PFSK-1 (cell line): ENCODE data around the gene SSTR3.

Experiments
- FOXP2 ChIP-seq: optimal IDR thresholded peaks from 2 replicates; pipeline ENCODE3; 2011; ENCODE audit warnings: borderline replicate concordance, control low read depth, inconsistent platforms; ENCODE audit not compliant: insufficient read depth; ENCODE audit errors: extremely low read length, extremely low read depth
- POLR2AphosphoS5 ChIP-seq: IDR thresholded peaks from 2 replicates; pipeline ENCODE4 v1.6.1; 2012; ENCODE audit warnings: low read depth, mild to moderate bottlenecking, control low read depth, low read length, moderate library complexity
- SIN3A ChIP-seq: IDR thresholded peaks from 2 replicates; pipeline ENCODE4 v1.6.1; 2012; ENCODE audit warnings: mild to moderate bottlenecking, low read length, moderate library complexity, borderline replicate concordance; ENCODE audit not compliant: insufficient read depth
- TAF1 ChIP-seq: IDR thresholded peaks from 2 replicates; pipeline ENCODE4 v1.6.1; 2012; ENCODE audit warnings: low read length, control low read depth, borderline replicate concordance; ENCODE audit not compliant: insufficient read depth
- TF ChIP-seq, protein P1 (sequence below), 2 experiments: IDR thresholded peaks; 2 replicates each; pipeline versions ENCODE4 v1.6.1 to v1.8.0; 2011 to 2012; ENCODE audit warnings: low read depth in 2 of 2, low read length in 2 of 2, control low read depth in 1 of 2, inconsistent platforms in 1 of 2, mild to moderate bottlenecking in 1 of 2, moderate library complexity in 1 of 2; ENCODE audit not compliant: insufficient read depth in 1 of 2

The SSTR3 gene

GRCh38 chr22:37254209-37254866 lies 42.1 kb upstream of the SSTR3 start:
- TF ChIP-seq, protein P1, sequence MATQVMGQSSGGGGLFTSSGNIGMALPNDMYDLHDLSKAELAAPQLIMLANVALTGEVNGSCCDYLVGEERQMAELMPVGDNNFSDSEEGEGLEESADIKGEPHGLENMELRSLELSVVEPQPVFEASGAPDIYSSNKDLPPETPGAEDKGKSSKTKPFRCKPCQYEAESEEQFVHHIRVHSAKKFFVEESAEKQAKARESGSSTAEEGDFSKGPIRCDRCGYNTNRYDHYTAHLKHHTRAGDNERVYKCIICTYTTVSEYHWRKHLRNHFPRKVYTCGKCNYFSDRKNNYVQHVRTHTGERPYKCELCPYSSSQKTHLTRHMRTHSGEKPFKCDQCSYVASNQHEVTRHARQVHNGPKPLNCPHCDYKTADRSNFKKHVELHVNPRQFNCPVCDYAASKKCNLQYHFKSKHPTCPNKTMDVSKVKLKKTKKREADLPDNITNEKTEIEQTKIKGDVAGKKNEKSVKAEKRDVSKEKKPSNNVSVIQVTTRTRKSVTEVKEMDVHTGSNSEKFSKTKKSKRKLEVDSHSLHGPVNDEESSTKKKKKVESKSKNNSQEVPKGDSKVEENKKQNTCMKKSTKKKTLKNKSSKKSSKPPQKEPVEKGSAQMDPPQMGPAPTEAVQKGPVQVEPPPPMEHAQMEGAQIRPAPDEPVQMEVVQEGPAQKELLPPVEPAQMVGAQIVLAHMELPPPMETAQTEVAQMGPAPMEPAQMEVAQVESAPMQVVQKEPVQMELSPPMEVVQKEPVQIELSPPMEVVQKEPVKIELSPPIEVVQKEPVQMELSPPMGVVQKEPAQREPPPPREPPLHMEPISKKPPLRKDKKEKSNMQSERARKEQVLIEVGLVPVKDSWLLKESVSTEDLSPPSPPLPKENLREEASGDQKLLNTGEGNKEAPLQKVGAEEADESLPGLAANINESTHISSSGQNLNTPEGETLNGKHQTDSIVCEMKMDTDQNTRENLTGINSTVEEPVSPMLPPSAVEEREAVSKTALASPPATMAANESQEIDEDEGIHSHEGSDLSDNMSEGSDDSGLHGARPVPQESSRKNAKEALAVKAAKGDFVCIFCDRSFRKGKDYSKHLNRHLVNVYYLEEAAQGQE (IDR thresholded peaks at IDR 0.05; ENCODE audit: insufficient read depth in 1 of 2, low read depth in 2 of 2, low read length in 2 of 2) = no peak
- no peak for TF ChIP-seq POLR2AphosphoS5
- no peak for TF ChIP-seq FOXP2

DNA sequence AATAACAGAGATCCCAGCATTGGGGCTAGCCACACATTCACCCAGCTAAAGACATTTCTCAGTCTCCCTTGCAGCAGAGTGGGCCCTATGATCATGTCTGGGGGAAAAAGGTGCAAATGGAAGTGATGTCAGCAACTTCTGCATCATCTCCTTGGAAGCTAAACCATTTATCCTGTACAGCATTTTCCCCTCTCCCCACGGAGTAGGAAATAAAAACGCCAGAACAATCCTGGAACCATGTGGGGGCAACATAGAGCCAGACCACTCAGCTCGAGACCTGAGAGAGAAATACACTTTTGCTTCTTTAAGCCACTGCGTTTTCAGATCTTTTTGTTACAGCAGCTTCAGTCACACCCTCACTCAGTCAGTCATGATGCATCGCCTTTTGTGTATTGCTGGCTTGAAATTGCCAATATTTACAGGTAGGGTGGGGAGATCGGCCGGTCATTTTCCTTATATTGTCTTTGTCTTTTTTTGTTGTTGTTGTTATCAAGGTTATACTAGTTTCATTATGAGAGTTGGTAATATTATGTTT lies 40.9 kb upstream of the SSTR3 start:
- no peak for TF ChIP-seq FOXP2
- TF ChIP-seq POLR2AphosphoS5 = no peak
- TF ChIP-seq, protein P1 (IDR thresholded peaks at IDR 0.05; ENCODE audit: insufficient read depth in 1 of 2, low read depth in 2 of 2, low read length in 2 of 2) = no peak
- no peak for TF ChIP-seq SIN3A
- TF ChIP-seq TAF1 = no peak

GRCh38 chr22:37249986-37250385 lies 37.7 kb upstream of the SSTR3 start:
- no peak for TF ChIP-seq POLR2AphosphoS5
- TF ChIP-seq SIN3A = no peak
- TF ChIP-seq FOXP2 = no peak
- no peak for TF ChIP-seq TAF1
- TF ChIP-seq, protein P1 (IDR thresholded peaks at IDR 0.05; ENCODE audit: insufficient read depth in 1 of 2, low read depth in 2 of 2, low read length in 2 of 2) = no peak

- no peak for TF ChIP-seq SIN3A
- TF ChIP-seq, protein P1 (IDR thresholded peaks at IDR 0.05; ENCODE audit: insufficient read depth in 1 of 2, low read depth in 2 of 2, low read length in 2 of 2) = no peak
- TF ChIP-seq FOXP2 = no peak
- TF ChIP-seq TAF1 = no peak
Measured at GRCh38 chr22:37248251-37248650, 36.0 kb upstream of the SSTR3 start.

DNA sequence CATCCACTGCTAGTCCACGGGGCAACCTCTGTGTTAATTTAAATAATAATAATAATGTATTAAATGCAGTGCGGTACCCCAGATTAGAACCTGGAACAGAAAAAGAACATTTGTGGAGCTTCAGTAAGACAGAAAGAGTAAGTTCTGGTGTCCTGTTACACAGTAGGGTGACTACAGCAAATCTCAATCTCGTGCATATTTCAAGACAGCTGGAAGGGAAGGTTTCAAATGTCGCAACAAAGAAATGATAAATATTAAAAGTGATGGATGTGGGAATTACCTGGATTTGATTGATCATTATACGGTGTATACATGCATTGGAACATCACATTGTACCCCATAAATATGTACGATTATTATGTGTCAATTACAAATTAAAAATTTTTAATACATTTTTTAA lies 33.5 kb upstream of the SSTR3 start:
- TF ChIP-seq POLR2AphosphoS5 = no peak
- TF ChIP-seq, protein P1 (IDR thresholded peaks at IDR 0.05; ENCODE audit: insufficient read depth in 1 of 2, low read depth in 2 of 2, low read length in 2 of 2) = no peak
- TF ChIP-seq TAF1 = no peak
- TF ChIP-seq FOXP2 = no peak
- TF ChIP-seq SIN3A = no peak
